ENCODE results near the gene FUNDC2. TPM values are rescaled to one million over a fixed set of nuclear protein-coding genes. Genes with fewer than 3 reads are reported as not detected.

FUNDC2 gene
- total and polyA plus RNA-seq, 2 of the 13 experiments (the other 11 are each of a cell fraction or from before 2014, with no cell fraction given) = 65.3 to 109 TPM

DNA sequence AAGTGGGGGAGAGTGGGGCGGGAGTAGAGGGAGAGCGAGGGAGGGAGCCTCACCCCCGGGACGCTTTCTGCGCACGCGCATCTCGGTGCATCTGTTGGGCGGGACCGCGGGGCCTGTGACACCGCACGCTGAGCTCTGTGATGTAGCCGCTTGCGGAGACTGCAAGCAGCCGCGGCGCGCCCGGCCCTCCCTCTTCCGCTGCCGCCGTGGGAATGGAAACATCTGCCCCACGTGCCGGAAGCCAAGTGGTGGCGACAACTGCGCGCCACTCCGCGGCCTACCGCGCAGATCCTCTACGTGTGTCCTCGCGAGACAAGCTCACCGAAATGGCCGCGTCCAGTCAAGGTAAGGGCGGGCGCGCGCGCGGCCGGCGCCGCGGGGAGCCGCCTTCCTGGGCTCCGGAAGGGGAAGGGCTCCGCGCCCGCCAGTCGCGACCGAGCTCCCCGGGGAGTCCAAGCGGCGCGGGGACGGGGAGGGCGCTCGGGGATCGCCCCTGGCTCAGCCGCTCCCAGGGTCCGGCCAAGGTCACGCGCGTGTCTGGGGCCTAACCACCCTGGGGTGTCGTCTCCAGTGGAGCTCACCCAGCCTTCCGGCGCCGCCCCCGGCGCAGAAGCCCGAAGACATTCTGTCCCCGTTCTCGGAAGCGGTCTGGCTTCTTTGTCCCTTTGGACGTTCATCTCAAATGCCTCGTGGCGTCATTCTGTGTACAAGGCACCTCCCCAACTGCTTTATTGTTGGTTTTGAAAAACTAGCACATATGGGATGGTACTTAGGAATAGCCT, at the start of gene FUNDC2 (continued):
- TF ChIP-seq, protein P1, sequence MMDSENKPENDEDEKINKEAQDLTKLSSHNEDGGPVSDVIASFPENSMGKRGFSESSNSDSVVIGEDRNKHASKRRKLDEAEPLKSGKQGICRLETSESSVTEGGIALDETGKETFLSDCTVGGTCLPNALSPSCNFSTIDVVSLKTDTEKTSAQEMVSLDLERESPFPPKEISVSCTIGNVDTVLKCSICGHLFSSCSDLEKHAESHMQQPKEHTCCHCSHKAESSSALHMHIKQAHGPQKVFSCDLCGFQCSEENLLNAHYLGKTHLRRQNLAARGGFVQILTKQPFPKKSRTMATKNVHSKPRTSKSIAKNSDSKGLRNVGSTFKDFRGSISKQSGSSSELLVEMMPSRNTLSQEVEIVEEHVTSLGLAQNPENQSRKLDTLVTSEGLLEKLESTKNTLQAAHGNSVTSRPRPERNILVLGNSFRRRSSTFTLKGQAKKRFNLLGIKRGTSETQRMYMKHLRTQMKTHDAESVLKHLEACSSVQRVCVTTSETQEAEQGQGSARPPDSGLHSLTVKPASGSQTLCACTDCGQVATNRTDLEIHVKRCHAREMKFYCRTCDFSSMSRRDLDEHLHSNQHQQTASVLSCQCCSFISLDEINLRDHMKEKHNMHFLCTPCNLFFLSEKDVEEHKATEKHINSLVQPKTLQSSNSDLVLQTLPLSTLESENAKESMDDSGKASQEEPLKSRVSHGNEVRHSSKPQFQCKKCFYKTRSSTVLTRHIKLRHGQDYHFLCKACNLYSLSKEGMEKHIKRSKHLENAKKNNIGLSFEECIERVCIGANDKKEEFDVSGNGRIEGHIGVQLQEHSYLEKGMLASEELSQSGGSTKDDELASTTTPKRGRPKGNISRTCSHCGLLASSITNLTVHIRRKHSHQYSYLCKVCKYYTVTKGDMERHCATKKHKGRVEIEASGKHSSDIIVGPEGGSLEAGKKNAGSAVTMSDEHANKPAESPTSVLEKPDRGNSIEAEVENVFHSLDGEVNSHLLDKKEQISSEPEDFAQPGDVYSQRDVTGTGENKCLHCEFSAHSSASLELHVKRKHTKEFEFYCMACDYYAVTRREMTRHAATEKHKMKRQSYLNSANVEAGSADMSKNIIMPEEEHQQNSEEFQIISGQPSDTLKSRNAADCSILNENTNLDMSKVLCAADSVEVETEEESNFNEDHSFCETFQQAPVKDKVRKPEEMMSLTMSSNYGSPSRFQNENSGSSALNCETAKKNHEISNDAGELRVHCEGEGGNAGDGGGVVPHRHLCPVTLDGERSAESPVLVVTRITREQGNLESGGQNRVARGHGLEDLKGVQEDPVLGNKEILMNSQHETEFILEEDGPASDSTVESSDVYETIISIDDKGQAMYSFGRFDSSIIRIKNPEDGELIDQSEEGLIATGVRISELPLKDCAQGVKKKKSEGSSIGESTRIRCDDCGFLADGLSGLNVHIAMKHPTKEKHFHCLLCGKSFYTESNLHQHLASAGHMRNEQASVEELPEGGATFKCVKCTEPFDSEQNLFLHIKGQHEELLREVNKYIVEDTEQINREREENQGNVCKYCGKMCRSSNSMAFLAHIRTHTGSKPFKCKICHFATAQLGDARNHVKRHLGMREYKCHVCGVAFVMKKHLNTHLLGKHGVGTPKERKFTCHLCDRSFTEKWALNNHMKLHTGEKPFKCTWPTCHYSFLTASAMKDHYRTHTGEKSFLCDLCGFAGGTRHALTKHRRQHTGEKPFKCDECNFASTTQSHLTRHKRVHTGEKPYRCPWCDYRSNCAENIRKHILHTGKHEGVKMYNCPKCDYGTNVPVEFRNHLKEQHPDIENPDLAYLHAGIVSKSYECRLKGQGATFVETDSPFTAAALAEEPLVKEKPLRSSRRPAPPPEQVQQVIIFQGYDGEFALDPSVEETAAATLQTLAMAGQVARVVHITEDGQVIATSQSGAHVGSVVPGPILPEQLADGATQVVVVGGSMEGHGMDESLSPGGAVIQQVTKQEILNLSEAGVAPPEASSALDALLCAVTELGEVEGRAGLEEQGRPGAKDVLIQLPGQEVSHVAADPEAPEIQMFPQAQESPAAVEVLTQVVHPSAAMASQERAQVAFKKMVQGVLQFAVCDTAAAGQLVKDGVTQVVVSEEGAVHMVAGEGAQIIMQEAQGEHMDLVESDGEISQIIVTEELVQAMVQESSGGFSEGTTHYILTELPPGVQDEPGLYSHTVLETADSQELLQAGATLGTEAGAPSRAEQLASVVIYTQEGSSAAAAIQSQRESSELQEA (CRISPR knock-in tag; IDR thresholded peaks at IDR 0.05; ENCODE audit: not compliant biosample characterization) = no peak
- TF ChIP-seq, protein P2, sequence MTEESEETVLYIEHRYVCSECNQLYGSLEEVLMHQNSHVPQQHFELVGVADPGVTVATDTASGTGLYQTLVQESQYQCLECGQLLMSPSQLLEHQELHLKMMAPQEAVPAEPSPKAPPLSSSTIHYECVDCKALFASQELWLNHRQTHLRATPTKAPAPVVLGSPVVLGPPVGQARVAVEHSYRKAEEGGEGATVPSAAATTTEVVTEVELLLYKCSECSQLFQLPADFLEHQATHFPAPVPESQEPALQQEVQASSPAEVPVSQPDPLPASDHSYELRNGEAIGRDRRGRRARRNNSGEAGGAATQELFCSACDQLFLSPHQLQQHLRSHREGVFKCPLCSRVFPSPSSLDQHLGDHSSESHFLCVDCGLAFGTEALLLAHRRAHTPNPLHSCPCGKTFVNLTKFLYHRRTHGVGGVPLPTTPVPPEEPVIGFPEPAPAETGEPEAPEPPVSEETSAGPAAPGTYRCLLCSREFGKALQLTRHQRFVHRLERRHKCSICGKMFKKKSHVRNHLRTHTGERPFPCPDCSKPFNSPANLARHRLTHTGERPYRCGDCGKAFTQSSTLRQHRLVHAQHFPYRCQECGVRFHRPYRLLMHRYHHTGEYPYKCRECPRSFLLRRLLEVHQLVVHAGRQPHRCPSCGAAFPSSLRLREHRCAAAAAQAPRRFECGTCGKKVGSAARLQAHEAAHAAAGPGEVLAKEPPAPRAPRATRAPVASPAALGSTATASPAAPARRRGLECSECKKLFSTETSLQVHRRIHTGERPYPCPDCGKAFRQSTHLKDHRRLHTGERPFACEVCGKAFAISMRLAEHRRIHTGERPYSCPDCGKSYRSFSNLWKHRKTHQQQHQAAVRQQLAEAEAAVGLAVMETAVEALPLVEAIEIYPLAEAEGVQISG (CRISPR knock-in tag; IDR thresholded peaks at IDR 0.05) = peak; percentile 51; the same call in 1 of the 2 replicates
- TF ChIP-seq ZNF451 (CRISPR knock-in tag; IDR thresholded peaks at IDR 0.05) = no peak
- TF ChIP-seq, protein P3, sequence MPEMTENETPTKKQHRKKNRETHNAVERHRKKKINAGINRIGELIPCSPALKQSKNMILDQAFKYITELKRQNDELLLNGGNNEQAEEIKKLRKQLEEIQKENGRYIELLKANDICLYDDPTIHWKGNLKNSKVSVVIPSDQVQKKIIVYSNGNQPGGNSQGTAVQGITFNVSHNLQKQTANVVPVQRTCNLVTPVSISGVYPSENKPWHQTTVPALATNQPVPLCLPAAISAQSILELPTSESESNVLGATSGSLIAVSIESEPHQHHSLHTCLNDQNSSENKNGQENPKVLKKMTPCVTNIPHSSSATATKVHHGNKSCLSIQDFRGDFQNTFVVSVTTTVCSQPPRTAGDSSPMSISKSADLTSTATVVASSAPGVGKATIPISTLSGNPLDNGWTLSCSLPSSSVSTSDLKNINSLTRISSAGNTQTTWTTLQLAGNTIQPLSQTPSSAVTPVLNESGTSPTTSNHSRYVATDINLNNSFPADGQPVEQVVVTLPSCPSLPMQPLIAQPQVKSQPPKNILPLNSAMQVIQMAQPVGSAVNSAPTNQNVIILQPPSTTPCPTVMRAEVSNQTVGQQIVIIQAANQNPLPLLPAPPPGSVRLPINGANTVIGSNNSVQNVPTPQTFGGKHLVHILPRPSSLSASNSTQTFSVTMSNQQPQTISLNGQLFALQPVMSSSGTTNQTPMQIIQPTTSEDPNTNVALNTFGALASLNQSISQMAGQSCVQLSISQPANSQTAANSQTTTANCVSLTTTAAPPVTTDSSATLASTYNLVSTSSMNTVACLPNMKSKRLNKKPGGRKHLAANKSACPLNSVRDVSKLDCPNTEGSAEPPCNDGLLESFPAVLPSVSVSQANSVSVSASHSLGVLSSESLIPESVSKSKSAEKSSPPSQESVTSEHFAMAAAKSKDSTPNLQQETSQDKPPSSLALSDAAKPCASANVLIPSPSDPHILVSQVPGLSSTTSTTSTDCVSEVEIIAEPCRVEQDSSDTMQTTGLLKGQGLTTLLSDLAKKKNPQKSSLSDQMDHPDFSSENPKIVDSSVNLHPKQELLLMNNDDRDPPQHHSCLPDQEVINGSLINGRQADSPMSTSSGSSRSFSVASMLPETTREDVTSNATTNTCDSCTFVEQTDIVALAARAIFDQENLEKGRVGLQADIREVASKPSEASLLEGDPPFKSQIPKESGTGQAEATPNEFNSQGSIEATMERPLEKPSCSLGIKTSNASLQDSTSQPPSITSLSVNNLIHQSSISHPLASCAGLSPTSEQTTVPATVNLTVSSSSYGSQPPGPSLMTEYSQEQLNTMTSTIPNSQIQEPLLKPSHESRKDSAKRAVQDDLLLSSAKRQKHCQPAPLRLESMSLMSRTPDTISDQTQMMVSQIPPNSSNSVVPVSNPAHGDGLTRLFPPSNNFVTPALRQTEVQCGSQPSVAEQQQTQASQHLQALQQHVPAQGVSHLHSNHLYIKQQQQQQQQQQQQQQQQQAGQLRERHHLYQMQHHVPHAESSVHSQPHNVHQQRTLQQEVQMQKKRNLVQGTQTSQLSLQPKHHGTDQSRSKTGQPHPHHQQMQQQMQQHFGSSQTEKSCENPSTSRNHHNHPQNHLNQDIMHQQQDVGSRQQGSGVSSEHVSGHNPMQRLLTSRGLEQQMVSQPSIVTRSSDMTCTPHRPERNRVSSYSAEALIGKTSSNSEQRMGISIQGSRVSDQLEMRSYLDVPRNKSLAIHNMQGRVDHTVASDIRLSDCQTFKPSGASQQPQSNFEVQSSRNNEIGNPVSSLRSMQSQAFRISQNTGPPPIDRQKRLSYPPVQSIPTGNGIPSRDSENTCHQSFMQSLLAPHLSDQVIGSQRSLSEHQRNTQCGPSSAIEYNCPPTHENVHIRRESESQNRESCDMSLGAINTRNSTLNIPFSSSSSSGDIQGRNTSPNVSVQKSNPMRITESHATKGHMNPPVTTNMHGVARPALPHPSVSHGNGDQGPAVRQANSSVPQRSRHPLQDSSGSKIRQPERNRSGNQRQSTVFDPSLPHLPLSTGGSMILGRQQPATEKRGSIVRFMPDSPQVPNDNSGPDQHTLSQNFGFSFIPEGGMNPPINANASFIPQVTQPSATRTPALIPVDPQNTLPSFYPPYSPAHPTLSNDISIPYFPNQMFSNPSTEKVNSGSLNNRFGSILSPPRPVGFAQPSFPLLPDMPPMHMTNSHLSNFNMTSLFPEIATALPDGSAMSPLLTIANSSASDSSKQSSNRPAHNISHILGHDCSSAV (CRISPR knock-in tag; IDR thresholded peaks at IDR 0.05; ENCODE audit: borderline replicate concordance) = no peak
- TF ChIP-seq, protein P4, sequence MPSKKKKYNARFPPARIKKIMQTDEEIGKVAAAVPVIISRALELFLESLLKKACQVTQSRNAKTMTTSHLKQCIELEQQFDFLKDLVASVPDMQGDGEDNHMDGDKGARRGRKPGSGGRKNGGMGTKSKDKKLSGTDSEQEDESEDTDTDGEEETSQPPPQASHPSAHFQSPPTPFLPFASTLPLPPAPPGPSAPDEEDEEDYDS (CRISPR knock-in tag; IDR thresholded peaks at IDR 0.05) = no peak
- no peak for TF ChIP-seq MIER3 (CRISPR knock-in tag; IDR thresholded peaks at IDR 0.05; ENCODE audit: borderline replicate concordance)

Measured in HepG2 (cell line).